Aorta (tissue), 5 donors: ENCODE results near the gene ADGRB3. TPM values are rescaled to one million over a fixed set of nuclear protein-coding genes. Genes with fewer than 3 reads are reported as not detected.

Experiments
- ATAC-seq: fragments of 200-7000 bp; cut with Tn5 transposase; one replicate; pipeline ENCODE4 v1.9.1; 2022; ENCODE audit warnings: moderate library complexity; ENCODE audit not compliant: low FRiP score
- DNase-seq, 2 donors: peaks; one replicate each; pipeline ENCODE4 v3.0.0-alpha.2; 2020
- H3K27ac ChIP-seq, 2 donors: one replicate each; pipeline ENCODE4 v1.5.1; 2013; ENCODE audit warnings: low read length in 2 of 2, mild to moderate bottlenecking in 2 of 2, moderate library complexity in 2 of 2, control low read depth in 1 of 2, inconsistent platforms in 1 of 2, low read depth in 1 of 2
- H3K27me3 ChIP-seq, 2 donors: one replicate each; pipeline ENCODE4 v1.6.1; 2013; ENCODE audit warnings: control low read depth in 1 of 2, low read length in 1 of 2, mild to moderate bottlenecking in 1 of 2, moderate library complexity in 1 of 2; ENCODE audit not compliant: insufficient read depth in 2 of 2, control insufficient read depth in 1 of 2
- H3K36me3 ChIP-seq, 2 donors: one replicate each; pipeline ENCODE4 v1.6.1; 2013; ENCODE audit warnings: control low read depth in 1 of 2, low read length in 1 of 2, mild to moderate bottlenecking in 1 of 2; ENCODE audit not compliant: insufficient read depth in 2 of 2, control insufficient read depth in 1 of 2
- H3K4me1 ChIP-seq, 2 donors: one replicate each; pipeline ENCODE4 v1.6.1; 2013; ENCODE audit warnings: low read length in 2 of 2, control low read depth in 1 of 2, mild to moderate bottlenecking in 1 of 2, moderate library complexity in 1 of 2; ENCODE audit not compliant: insufficient read depth in 2 of 2, control insufficient read depth in 1 of 2
- H3K4me3 ChIP-seq, 2 donors: one replicate each; pipeline ENCODE4 v1.5.1; 2013; ENCODE audit warnings: low read length in 2 of 2, control low read depth in 1 of 2, mild to moderate bottlenecking in 1 of 2
- H3K9me3 ChIP-seq: one replicate; pipeline ENCODE4 v1.6.1; 2013; ENCODE audit warnings: mild to moderate bottlenecking, low read length; ENCODE audit not compliant: control insufficient read depth
- WGBS, 2 donors: extraction: QIAGEN DNeasy Blood & Tissue Kit; methylation state at CpG; one replicate each; pipeline ENCODE4 v1.1.7; 2013; 5-methylcytosine and 5-hydroxymethylcytosine counted together
- intact Hi-C, 2 donors: fragments of 100-400 bp; cut with DNase I; formaldehyde crosslinking; loops; one replicate each; pipeline versions ENCODE4 v1.14.2 to v1.15.0; 2022
- polyA plus RNA-seq, 2 donors: library from polyadenylated mRNA; stranded (reverse); fragments of 200-250 nt; gene quantifications; one replicate each; pipeline ENCODE4 v1.2.3, GENCODE V29; 2013
- total RNA-seq, 2 donors: library from RNA; stranded (reverse); fragmentation: NEBNext Ultra II Directional; extraction: Animal tissue kit (Norgen Biotek cat#: 25700); gene quantifications; one replicate each; pipeline ENCODE4 v1.2.1, GENCODE V29; 2021
- donor health status: healthy with polysubstance abuse.
- donor health status: Bipolar disorder and iron deficiency.
- donor health status: DM: no; HTN: no; CAD: no.
- donor health status: DM: no; HTN: no; CAD: no.
- donor health status: DM: yes; HTN: yes; CAD: no.

ADGRB3 gene
- total and polyA plus RNA-seq, 4 donors, result 1.8 to 6.1 (median 5.4) TPM; not detected in 1

DNA sequence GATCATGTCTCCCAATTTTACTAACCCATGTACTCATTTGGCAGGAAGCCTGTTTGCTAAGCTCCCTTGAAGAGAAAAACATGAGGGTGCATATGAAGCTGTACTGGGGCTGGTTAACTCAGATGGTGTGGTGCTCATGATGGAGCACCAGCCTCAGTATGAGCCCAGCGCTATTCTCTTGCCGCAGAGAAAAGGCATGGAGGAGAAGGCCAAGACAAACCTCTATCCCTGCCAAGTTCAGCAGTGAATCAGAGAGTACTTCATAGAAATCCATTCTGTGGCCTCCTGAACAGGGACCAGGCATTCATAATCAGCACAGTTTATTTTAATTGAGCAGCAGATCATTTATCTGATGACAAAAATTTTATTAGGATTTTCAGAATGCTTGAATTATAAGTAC lies 763.6 kb downstream of the ADGRB3 start:
- 4 to 14% methylated on average over 2 of the region's 2 CpGs for WGBS, 2 donors
- H3K36me3 ChIP-seq, result no peaks in the 10 kb centered on the region
- no peaks in the 10 kb centered on the region for H3K9me3 ChIP-seq
- no peak overlapping the region for H3K27ac ChIP-seq
- ATAC-seq (peak; percentile 80), DNase-seq (no peak)
- no peaks in the 10 kb centered on the region for H3K4me1 ChIP-seq
- no peaks in the 10 kb centered on the region for H3K27me3 ChIP-seq
- intact Hi-C loops, result no loop called here
- no peak overlapping the region for H3K4me3 ChIP-seq

GRCh38 chr6:69408886-69409285 lies 773.8 kb downstream of the ADGRB3 start:
- H3K27me3 ChIP-seq, result no peaks in the 10 kb centered on the region
- no peak overlapping the region for H3K4me3 ChIP-seq
- intact Hi-C loops, result no loop called here
- peak in 1 of 2 donors; percentile 23 for DNase-seq
- peaks cover 3% of the 10 kb centered on the region for H3K9me3 ChIP-seq
- 38 to 45% methylated on average over 3 of the region's 3 CpGs for WGBS, 2 donors
- no peaks in the 10 kb centered on the region for H3K36me3 ChIP-seq
- no peaks in the 10 kb centered on the region for H3K4me1 ChIP-seq
- H3K27ac ChIP-seq, result no peak overlapping the region
- no peak for ATAC-seq

- no peak overlapping the region for H3K27ac ChIP-seq
- no peaks in the 10 kb centered on the region for H3K36me3 ChIP-seq
- no peak overlapping the region for H3K4me3 ChIP-seq
- H3K9me3 ChIP-seq, result no peaks in the 10 kb centered on the region
- no peaks in the 10 kb centered on the region for H3K27me3 ChIP-seq
- intact Hi-C loops, result no loop called here
- no peak for DNase-seq
- no peak for ATAC-seq
- no peaks in the 10 kb centered on the region for H3K4me1 ChIP-seq
- 2 to 10% methylated on average over 2 of the region's 2 CpGs for WGBS, 2 donors
Measured at GRCh38 chr6:69416776-69417175, 781.7 kb downstream of the ADGRB3 start.

DNA sequence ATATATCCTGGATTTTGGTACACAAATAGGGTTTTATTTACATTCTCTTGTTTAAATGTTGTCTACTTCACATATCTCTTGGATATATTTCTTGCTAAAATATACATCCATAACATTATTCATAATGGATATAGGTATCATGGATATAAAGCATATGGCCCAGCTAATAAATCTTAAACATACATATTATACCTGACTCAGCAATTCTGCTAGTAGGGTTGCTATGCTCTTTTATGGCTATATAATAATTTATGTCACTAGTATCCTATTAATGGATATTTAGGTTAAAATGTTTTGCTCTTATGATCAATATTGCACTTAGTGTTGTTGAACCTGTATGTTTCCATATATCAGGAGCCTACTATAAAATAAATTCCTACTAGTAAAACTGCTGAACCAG lies 786.2 kb downstream of the ADGRB3 start:
- no peaks in the 10 kb centered on the region for H3K36me3 ChIP-seq
- no peak overlapping the region for H3K27ac ChIP-seq
- intact Hi-C loops, result no loop called here
- no peaks in the 10 kb centered on the region for H3K9me3 ChIP-seq
- no peak overlapping the region for H3K4me3 ChIP-seq
- DNase-seq (no peak), ATAC-seq (no peak)
- H3K4me1 ChIP-seq, result peaks cover 0 to 2% of the 10 kb centered on the region in 2 donors
- no peaks in the 10 kb centered on the region for H3K27me3 ChIP-seq

- no peaks in the 10 kb centered on the region for H3K27me3 ChIP-seq
- no peak for ATAC-seq
- no peak overlapping the region for H3K27ac ChIP-seq
- peaks cover 0 to 2% of the 10 kb centered on the region in 2 donors for H3K4me1 ChIP-seq
- DNase-seq, result no peak
- no peak overlapping the region for H3K4me3 ChIP-seq
- WGBS, 2 donors, result 93 to 94% methylated on average over 1 of the region's 1 CpG
- intact Hi-C loops, result no loop called here
- H3K36me3 ChIP-seq, result no peaks in the 10 kb centered on the region
- H3K9me3 ChIP-seq, result no peaks in the 10 kb centered on the region
Measured at GRCh38 chr6:69422020-69422419, 786.9 kb downstream of the ADGRB3 start.

DNA sequence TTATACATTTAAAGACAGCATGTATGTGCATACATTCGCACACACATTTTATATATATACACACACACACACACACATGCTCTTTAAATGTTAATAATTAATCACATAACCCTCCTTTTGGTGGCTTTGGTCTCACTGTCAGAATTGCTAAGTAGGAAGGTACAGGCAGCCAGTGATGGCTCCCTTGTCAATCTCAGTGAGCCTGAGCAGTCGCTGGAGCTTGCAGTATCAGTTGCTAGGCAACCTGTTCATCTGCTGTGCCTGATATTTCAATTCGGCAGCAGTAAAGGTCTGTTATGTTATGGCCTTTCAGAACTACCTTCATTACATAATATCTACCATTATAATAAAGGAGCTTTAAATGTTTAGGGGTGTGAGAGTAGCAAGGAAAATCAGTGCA lies 787.4 kb downstream of the ADGRB3 start:
- intact Hi-C loops, result no loop called here
- Histone ChIP-seq H3K27me3 (no peaks in the 10 kb centered on the region), H3K27ac (no peak overlapping the region), H3K4me1 (peaks cover 0 to 2% of the 10 kb centered on the region in 2 donors), H3K36me3 (no peaks in the 10 kb centered on the region), H3K9me3 (no peaks in the 10 kb centered on the region), H3K4me3 (no peak overlapping the region)
- DNase-seq, result no peak
- ATAC-seq, result no peak
- 37% methylated on average over 3 of the region's 3 CpGs for WGBS, 2 donors

DNA sequence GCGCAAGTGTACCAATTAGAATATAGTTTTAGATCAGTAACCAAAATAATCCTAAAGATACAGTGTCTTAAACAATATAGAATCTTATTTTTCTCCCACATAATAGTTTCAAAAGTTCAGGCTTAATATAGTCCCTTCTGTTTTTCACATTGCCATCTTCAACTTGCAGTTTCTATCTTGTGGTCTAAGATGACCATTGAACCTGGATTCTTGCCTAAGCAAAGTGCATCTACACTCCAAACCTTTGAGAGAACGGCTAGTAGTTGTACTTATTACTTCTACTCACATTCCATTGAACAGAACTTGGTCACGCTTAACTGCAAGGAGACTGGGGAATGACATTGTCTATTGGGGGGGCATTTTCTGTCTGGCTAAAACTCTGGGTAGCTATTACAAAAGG lies 788.7 kb downstream of the ADGRB3 start:
- WGBS, 2 donors, result 70 to 76% methylated on average over 3 of the region's 3 CpGs
- no peaks in the 10 kb centered on the region for H3K36me3 ChIP-seq
- H3K4me1 ChIP-seq, result peaks cover 0 to 2% of the 10 kb centered on the region in 2 donors
- intact Hi-C loops, result no loop called here
- no peaks in the 10 kb centered on the region for H3K9me3 ChIP-seq
- H3K4me3 ChIP-seq, result no peak overlapping the region
- no peaks in the 10 kb centered on the region for H3K27me3 ChIP-seq
- H3K27ac ChIP-seq, result no peak overlapping the region
- ATAC-seq, result no peak
- no peak for DNase-seq

GRCh38 chr6:69424581-69424980 lies 789.5 kb downstream of the ADGRB3 start:
- 74 to 81% methylated on average over 3 of the region's 3 CpGs for WGBS, 2 donors
- H3K9me3 ChIP-seq, result no peaks in the 10 kb centered on the region
- no peaks in the 10 kb centered on the region for H3K36me3 ChIP-seq
- H3K27ac ChIP-seq, result no peak overlapping the region
- no peak for ATAC-seq
- H3K27me3 ChIP-seq, result no peaks in the 10 kb centered on the region
- intact Hi-C loops, result no loop called here
- peaks cover 0 to 2% of the 10 kb centered on the region in 2 donors for H3K4me1 ChIP-seq
- H3K4me3 ChIP-seq, result no peak overlapping the region
- DNase-seq, result no peak

GRCh38 chr6:69427882-69428281 lies 792.8 kb downstream of the ADGRB3 start:
- WGBS, 2 donors, result 68 to 74% methylated on average over 5 of the region's 5 CpGs
- DNase-seq, result no peak
- Histone ChIP-seq H3K27me3 (no peaks in the 10 kb centered on the region), H3K27ac (no peak overlapping the region), H3K4me1 (peaks cover 0 to 2% of the 10 kb centered on the region in 2 donors), H3K4me3 (no peak overlapping the region), H3K9me3 (no peaks in the 10 kb centered on the region), H3K36me3 (no peaks in the 10 kb centered on the region)
- no peak for ATAC-seq
- intact Hi-C loops, result no loop called here
